Loucy (cell line): ENCODE results near the gene CAMTA1.

ENCODE experiments used
- H2AFZ ChIP-seq: fragments of 200-600 bp; sonication (generic); 2 replicates; pipeline ENCODE4 v1.6.0; 2016; ENCODE audit warnings: antibody characterized with exemption, mild to moderate bottlenecking, low read length, moderate library complexity
- H3F3A ChIP-seq: fragments of 200-600 bp; 2 replicates; pipeline ENCODE4 v1.6.0; 2016; ENCODE audit warnings: antibody characterized with exemption, low read depth, mild to moderate bottlenecking
- H3K27me3 ChIP-seq: fragments of 200-600 bp; sonication (generic); 2 replicates; pipeline ENCODE4 v1.6.1; 2014; ENCODE audit warnings: low read length, mild to moderate bottlenecking; ENCODE audit not compliant: insufficient read depth, poor library complexity, severe bottlenecking
- H3K36me3 ChIP-seq: fragments of 200-600 bp; sonication (generic); 2 replicates; pipeline ENCODE4 v1.6.1; 2016; ENCODE audit warnings: low read length; ENCODE audit not compliant: insufficient read depth
- H3K4me1 ChIP-seq: fragments of 200-600 bp; sonication (generic); 2 replicates; pipeline ENCODE4 v1.5.1; 2014; ENCODE audit warnings: low read length, mild to moderate bottlenecking; ENCODE audit not compliant: insufficient read depth, poor library complexity, severe bottlenecking
- H3K4me2 ChIP-seq: fragments of 200-600 bp; sonication (generic); 2 replicates; pipeline ENCODE4 v1.6.0; 2014; ENCODE audit warnings: antibody characterized with exemption, low read length, low read depth, mild to moderate bottlenecking; ENCODE audit not compliant: poor library complexity, severe bottlenecking
- H3K4me3 ChIP-seq: fragments of 200-600 bp; sonication (generic); 2 replicates; pipeline ENCODE4 v1.5.1; 2014; ENCODE audit warnings: low read length, mild to moderate bottlenecking, mixed read lengths; ENCODE audit not compliant: poor library complexity, severe bottlenecking
- H3K79me2 ChIP-seq: fragments of 200-600 bp; sonication (generic); 2 replicates; pipeline ENCODE4 v1.6.1; 2014; ENCODE audit warnings: low read length; ENCODE audit not compliant: insufficient read depth
- H3K9ac ChIP-seq: fragments of 200-600 bp; sonication (generic); 2 replicates; pipeline ENCODE4 v1.6.0; 2014; ENCODE audit warnings: mild to moderate bottlenecking, low read depth, low read length, moderate library complexity; ENCODE audit not compliant: poor library complexity, severe bottlenecking
- H3K9me2 ChIP-seq: fragments of 200-600 bp; sonication (generic); replicated peaks from 2 replicates; pipeline ENCODE4 v1.6.1; 2016; ENCODE audit warnings: low read depth, low read length, mixed read lengths
- H3K9me3 ChIP-seq: fragments of 200-600 bp; sonication (generic); 2 replicates; pipeline ENCODE4 v1.6.1; 2014; ENCODE audit warnings: mild to moderate bottlenecking, antibody characterized with exemption, low read length, low read depth; ENCODE audit not compliant: insufficient read depth
- H4K20me1 ChIP-seq: fragments of 200-600 bp; sonication (generic); 2 replicates; pipeline ENCODE4 v1.6.0; 2014; ENCODE audit warnings: antibody characterized with exemption, low read length, mild to moderate bottlenecking; ENCODE audit not compliant: insufficient read depth, poor library complexity, severe bottlenecking
- CTCF ChIP-seq: fragments of 200-600 bp; sonication (generic); conservative IDR thresholded peaks from 2 replicates; pipeline ENCODE4 v1.5.1; 2014; ENCODE audit warnings: mild to moderate bottlenecking, antibody characterized with exemption, low read length
- EZH2phosphoT487 ChIP-seq: fragments of 200-600 bp; IDR thresholded peaks from 2 replicates; pipeline ENCODE4 v1.6.1; 2018; ENCODE audit warnings: antibody characterized with exemption, mild to moderate bottlenecking, moderate library complexity, borderline replicate concordance

CAMTA1 gene

DNA sequence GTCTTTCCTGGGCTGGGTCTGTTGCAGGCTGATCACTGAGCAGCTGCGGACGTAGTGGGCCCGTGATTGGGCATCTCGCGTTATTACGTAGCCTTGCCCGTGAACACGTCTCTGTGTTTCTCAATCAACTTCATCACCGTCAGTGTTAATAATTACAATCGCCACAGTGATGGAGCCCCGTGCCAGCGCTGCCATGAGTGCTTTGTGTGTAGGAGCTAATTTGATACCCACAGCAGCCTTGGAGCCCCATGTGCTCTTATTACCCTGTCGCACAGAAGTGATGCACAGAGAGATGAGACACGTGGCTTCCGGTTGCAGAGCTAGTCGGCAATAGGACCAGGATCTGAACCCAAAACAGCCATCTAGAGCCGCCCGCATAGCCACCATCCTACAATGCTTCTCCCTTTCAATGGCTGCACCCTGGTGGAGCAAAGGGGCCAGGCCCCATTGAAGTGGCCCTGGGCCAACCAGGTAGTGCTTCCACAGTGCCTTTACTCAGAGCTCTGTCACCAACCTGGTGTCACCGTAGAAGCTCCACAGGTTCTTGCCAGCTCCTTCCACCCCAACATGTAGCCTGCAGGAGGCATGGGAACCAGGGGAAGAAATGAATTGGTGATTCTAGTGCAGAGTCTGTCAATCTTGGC is 587.3 kb downstream of the CAMTA1 start:
- H3K9me2 ChIP-seq = no peaks in the 10 kb centered on the region
- no peak overlapping the region for H3K9ac ChIP-seq
- no peak overlapping the region for H3K4me2 ChIP-seq
- H3K79me2 ChIP-seq = no peaks in the 10 kb centered on the region
- H2AFZ ChIP-seq = no peak overlapping the region
- H4K20me1 ChIP-seq = no peaks in the 10 kb centered on the region
- H3K27me3 ChIP-seq = no peaks in the 10 kb centered on the region
- no peaks in the 10 kb centered on the region for H3K36me3 ChIP-seq
- no peak for TF ChIP-seq CTCF
- TF ChIP-seq EZH2phosphoT487 = no peak
- H3F3A ChIP-seq = no peaks in the 10 kb centered on the region
- H3K4me1 ChIP-seq = no peaks in the 10 kb centered on the region
- no peaks in the 10 kb centered on the region; the same call in 1 of the 2 replicates for H3K9me3 ChIP-seq
- no peak overlapping the region for H3K4me3 ChIP-seq

DNA sequence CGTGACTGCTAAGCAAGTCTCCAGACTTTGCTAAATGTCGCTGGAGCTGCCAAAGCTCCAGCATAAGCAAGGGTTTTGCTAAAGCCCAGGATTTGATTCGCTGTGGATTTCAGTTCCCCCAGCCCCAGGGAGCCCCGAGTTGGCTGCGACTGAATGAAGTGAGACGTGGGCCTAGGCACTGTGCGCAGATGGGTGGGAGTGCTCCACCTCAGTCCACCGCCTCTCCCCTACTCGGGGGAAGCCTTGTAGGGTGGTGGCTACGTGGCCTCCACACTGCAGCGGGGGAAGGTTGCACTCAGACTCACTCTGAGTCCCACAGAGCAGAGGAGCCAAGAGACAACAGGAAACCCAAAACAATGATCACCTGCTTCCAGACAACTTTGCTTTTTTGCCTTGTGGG is 588.0 kb downstream of the CAMTA1 start:
- Histone ChIP-seq H3K4me2 (no peak overlapping the region), H3K9me3 (no peaks in the 10 kb centered on the region; the same call in 1 of the 2 replicates), H3K36me3 (no peaks in the 10 kb centered on the region), H3K9ac (no peak overlapping the region), H3K9me2 (no peaks in the 10 kb centered on the region), H2AFZ (no peak overlapping the region), H3K4me1 (no peaks in the 10 kb centered on the region), H4K20me1 (no peaks in the 10 kb centered on the region), H3F3A (no peaks in the 10 kb centered on the region), H3K4me3 (no peak overlapping the region), H3K79me2 (no peaks in the 10 kb centered on the region), H3K27me3 (no peaks in the 10 kb centered on the region)
- TF ChIP-seq CTCF (no peak), EZH2phosphoT487 (no peak)

GRCh38 chr1:7373876-7374562 is 588.8 kb downstream of the CAMTA1 start:
- Histone ChIP-seq H4K20me1 (no peaks in the 10 kb centered on the region), H3K9me2 (no peaks in the 10 kb centered on the region), H3K79me2 (no peaks in the 10 kb centered on the region), H3K4me2 (no peak overlapping the region), H2AFZ (no peak overlapping the region), H3K4me3 (no peak overlapping the region), H3K36me3 (no peaks in the 10 kb centered on the region), H3K9me3 (no peaks in the 10 kb centered on the region; the same call in 1 of the 2 replicates), H3K27me3 (no peaks in the 10 kb centered on the region), H3K4me1 (no peaks in the 10 kb centered on the region), H3F3A (no peaks in the 10 kb centered on the region), H3K9ac (no peak overlapping the region)
- no peak for TF ChIP-seq EZH2phosphoT487
- no peak for TF ChIP-seq CTCF
